Endothelial cell of umbilical vein (primary cell): ENCODE data around the gene GAS1. TPM values are rescaled to one million over a fixed set of nuclear protein-coding genes. Genes with fewer than 3 reads are reported as not detected.

Experiments used
- BruUV-seq: library from RNA; stranded (reverse); fragments of 400-500 nt; replicated peaks from 2 replicates; lab custom pipeline; 2021; lab: Mats Ljungman, UMichigan
- CTCF ChIA-PET: fragments of 300-600, 350-600 bp; sonication (Branson Sonifier 250); formaldehyde crosslinking; loops from one replicate; lab custom pipeline; 2021; ENCODE audit warnings: antibody characterized with exemption, inconsistent platforms; lab: Charles Lee
- POLR2A ChIA-PET: fragments of 300-600, 350-600 bp; sonication (Branson Sonifier 250); formaldehyde crosslinking; loops from one replicate; lab custom pipeline; 2021; ENCODE audit warnings: antibody characterized with exemption, inconsistent platforms; lab: Charles Lee
- DNase-seq: peaks from one replicate; pipeline ENCODE4 v3.0.0-alpha.2; 2011; ENCODE audit warnings: low read depth, low spot score
- FAIRE-seq: peaks from 2 replicates; lab custom pipeline; 2011; peaks lifted over from hg19 to GRCh38; lab: Jason Lieb, UNC
- H2AFZ ChIP-seq: 2 replicates; pipeline ENCODE4 v1.6.0; 2012; ENCODE audit warnings: low read depth, low read length, control low read depth, inconsistent platforms
- H3K27ac ChIP-seq: 2 replicates; pipeline ENCODE4 v1.5.1; 2011; ENCODE audit warnings: low read depth, mild to moderate bottlenecking, control low read depth, low read length, moderate library complexity; ENCODE audit not compliant: insufficient read depth
- H3K27me3 ChIP-seq, 2 experiments: 2 replicates each; pipeline versions ENCODE4 v1.6.0 to v1.6.1; 2011; ENCODE audit warnings: low read length in 2 of 2, mixed read lengths in 1 of 2; ENCODE audit not compliant: control insufficient read depth in 2 of 2, insufficient read depth in 2 of 2
- H3K36me3 ChIP-seq, 2 experiments: 2 replicates in 1 of 2; 3 replicates in 1 of 2; pipeline ENCODE4 v1.5.1; 2011; ENCODE audit warnings: low read length in 2 of 2, mild to moderate bottlenecking in 1 of 2, moderate library complexity in 1 of 2; ENCODE audit not compliant: control insufficient read depth in 2 of 2, insufficient read depth in 2 of 2; ENCODE audit errors: extremely low read depth in 1 of 2
- H3K4me1 ChIP-seq: 3 replicates; pipeline ENCODE4 v1.5.1; 2011; ENCODE audit warnings: mild to moderate bottlenecking, low read length; ENCODE audit not compliant: control insufficient read depth, insufficient read depth; ENCODE audit errors: extremely low read depth
- H3K4me2 ChIP-seq: 2 replicates; pipeline ENCODE4 v1.6.1; 2011; ENCODE audit warnings: low read length, control low read depth, mixed read lengths; ENCODE audit not compliant: insufficient read depth
- H3K4me3 ChIP-seq, 3 experiments: fragments of 200-600 bp in 1 of 3; sonication (generic), shearing (Covaris generic) in 1 of 3; replicated peaks in 1 of 3; 2 replicates each; pipeline ENCODE4 v1.5.1; 2011 to 2016; ENCODE audit warnings: control low read depth in 3 of 3, low read length in 3 of 3, mild to moderate bottlenecking in 2 of 3, inconsistent platforms in 1 of 3, low read depth in 1 of 3, moderate library complexity in 1 of 3; ENCODE audit not compliant: insufficient read depth in 1 of 3
- H3K79me2 ChIP-seq: 2 replicates; pipeline ENCODE4 v1.6.0; 2012; ENCODE audit warnings: low read length, inconsistent platforms; ENCODE audit not compliant: control insufficient read depth, insufficient read depth
- H3K9ac ChIP-seq: replicated peaks from 2 replicates; pipeline ENCODE3; 2011; ENCODE audit warnings: low read length, control low read depth; ENCODE audit not compliant: insufficient read depth; ENCODE audit errors: extremely low read depth
- H3K9me1 ChIP-seq: replicated peaks from 3 replicates; pipeline ENCODE4 v1.6.0; 2011; ENCODE audit warnings: mild to moderate bottlenecking, low read length; ENCODE audit not compliant: control insufficient read depth, insufficient read depth; ENCODE audit errors: extremely low read depth
- H3K9me3 ChIP-seq: replicated peaks from 2 replicates; pipeline ENCODE4 v1.5.1; 2012; ENCODE audit warnings: low read length, inconsistent platforms; ENCODE audit not compliant: control insufficient read depth, insufficient read depth
- H4K20me1 ChIP-seq: replicated peaks from 2 replicates; pipeline ENCODE3; 2011; ENCODE audit warnings: mild to moderate bottlenecking, low read length; ENCODE audit not compliant: control insufficient read depth, insufficient read depth; ENCODE audit errors: extremely low read depth
- EZH2 ChIP-seq: IDR thresholded peaks from 2 replicates; pipeline ENCODE4 v1.6.1; 2012; ENCODE audit warnings: borderline replicate concordance, low read depth, mild to moderate bottlenecking, moderate library complexity, low read length, inconsistent platforms; ENCODE audit not compliant: severe bottlenecking
- FOS ChIP-seq: IDR thresholded peaks from 2 replicates; pipeline ENCODE4 v1.6.1; 2011; ENCODE audit warnings: mild to moderate bottlenecking, low read length, moderate library complexity, borderline replicate concordance; ENCODE audit not compliant: insufficient read depth
- GATA2 ChIP-seq: IDR thresholded peaks from 2 replicates; pipeline ENCODE4 v1.7.0; 2011; ENCODE audit warnings: low read depth, mild to moderate bottlenecking, moderate library complexity, mixed read lengths, low read length; ENCODE audit not compliant: insufficient read length, insufficient read depth
- JUN ChIP-seq: IDR thresholded peaks from 2 replicates; pipeline ENCODE4 v1.6.1; 2011; ENCODE audit warnings: borderline replicate concordance, low read depth; ENCODE audit not compliant: insufficient read length, insufficient read depth
- MYC ChIP-seq: IDR thresholded peaks from one replicate; pipeline ENCODE4 v1.6.1; 2011; ENCODE audit warnings: mild to moderate bottlenecking, low read depth, low read length
- POLR2A ChIP-seq: IDR thresholded peaks from 2 replicates; pipeline ENCODE4 v1.6.1; 2012; ENCODE audit warnings: low read depth, mild to moderate bottlenecking, control low read depth, low read length
- POLR2AphosphoS5 ChIP-seq: IDR thresholded peaks from 2 replicates; pipeline ENCODE4 v1.6.1; 2012; ENCODE audit warnings: low read depth, mild to moderate bottlenecking, control low read depth, low read length, moderate library complexity; ENCODE audit not compliant: insufficient read depth
- dilution Hi-C: fragments of 300-500 bp; cut with MboI; formaldehyde crosslinking; loops from one replicate; pipeline ENCODE4 v1.15.0; 2019; ENCODE audit warnings: low sequenced_read_pairs; ENCODE audit not compliant: extremely low pct_ligation_motif_present
- intact Hi-C: fragments of 100-400 bp; cut with micrococcal nuclease; formaldehyde crosslinking; loops from one replicate; pipeline ENCODE4 v1.10.0; 2022
- polyA plus RNA-seq, 4 experiments: library from polyadenylated mRNA; depleted of rRNA in 3 of 4; stranded (reverse) in 3 of 4; unstranded in 1 of 4; fragments of >200 nt; gene quantifications; 2 replicates each; pipeline versions ENCODE4 v1.2.1 to v1.2.3, GENCODE V29; 2011 to 2012; ENCODE audit warnings: missing spikeins in 1 of 4
- total RNA-seq: library from RNA; stranded (reverse); gene quantifications from 2 replicates; pipeline ENCODE4 v1.2.3, GENCODE V29; 2021
- TF ChIP-seq, protein P1 (sequence below): IDR thresholded peaks from 2 replicates; pipeline ENCODE4 v1.6.1; 2011; ENCODE audit not compliant: insufficient read depth, insufficient read length
- TF ChIP-seq, protein P2 (sequence below), 2 donors: IDR thresholded peaks; 1 replicate in 1 of 2; 2 replicates in 1 of 2; pipeline ENCODE4 v1.5.1; 2011; ENCODE audit warnings: low read length in 2 of 2, mild to moderate bottlenecking in 2 of 2, moderate library complexity in 2 of 2, control low read depth in 1 of 2, inconsistent platforms in 1 of 2, low read depth in 1 of 2; ENCODE audit not compliant: insufficient read depth in 1 of 2; ENCODE audit errors: extremely low read depth in 1 of 2

Gene GAS1
- total and polyA plus RNA-seq, 2 donors (not counting 3 experiments of a cell fraction or from before 2014, with no cell fraction given) = 0.06 to 0.15 TPM

DNA sequence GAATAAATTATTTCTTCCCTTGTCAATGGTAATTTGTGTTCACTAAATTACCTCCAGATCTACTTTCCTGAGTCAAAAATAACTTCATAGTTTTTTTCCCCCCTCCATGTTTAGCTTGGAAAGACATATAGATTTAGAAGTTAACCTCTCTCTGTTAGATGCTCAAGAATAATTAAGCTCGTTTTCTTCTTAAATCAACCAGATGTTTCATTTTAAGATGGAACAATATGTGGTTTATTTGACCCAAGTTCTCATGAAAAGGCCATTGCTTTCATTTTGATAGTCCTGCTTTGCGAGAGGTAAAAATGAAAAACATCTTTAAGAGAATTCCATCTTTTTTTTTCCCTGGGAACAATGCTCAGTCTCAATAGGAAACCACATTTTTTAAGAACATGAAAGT lies 27.7 kb upstream of the GAS1 start:
- H3K4me3 ChIP-seq = no peak overlapping the region
- H3K4me2 ChIP-seq = no peak overlapping the region

DNA sequence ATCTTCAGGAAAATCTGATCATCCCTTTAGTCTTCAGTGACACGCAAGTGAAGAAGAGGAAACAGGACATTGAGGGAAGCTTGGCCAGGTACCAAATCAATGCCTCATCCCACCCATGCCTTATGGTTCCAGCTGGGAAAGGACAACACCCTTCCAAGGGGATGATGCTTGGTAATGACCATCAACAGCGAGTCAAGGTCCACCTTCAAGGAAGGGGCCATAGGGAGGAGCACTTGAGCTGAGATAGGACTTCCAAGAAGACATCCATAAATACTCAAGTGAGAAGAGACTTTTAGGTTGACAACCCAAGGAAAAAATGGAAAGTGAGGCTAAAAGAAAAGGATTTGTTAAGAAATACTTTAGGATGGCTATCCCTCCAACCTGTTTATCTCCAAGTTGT lies 27.1 kb upstream of the GAS1 start:
- Histone ChIP-seq H3K9me1 (no peaks in the 10 kb centered on the region), H3K4me3 (no peak overlapping the region), H3K9ac (no peak overlapping the region), H3K9me3 (no peaks in the 10 kb centered on the region), H4K20me1 (no peaks in the 10 kb centered on the region), H3K27ac (no peak overlapping the region), H3K4me2 (no peak overlapping the region), H3K36me3 (no peaks in the 10 kb centered on the region), H2AFZ (no peak overlapping the region), H3K79me2 (no peaks in the 10 kb centered on the region), H3K4me1 (no peaks in the 10 kb centered on the region), H3K27me3 (no peaks in the 10 kb centered on the region)
- POLR2A ChIA-PET = no interaction called here
- CTCF ChIA-PET = no interaction called here
- dilution Hi-C loops = no loop called here
- BruUV-seq = no TSS peak
- DNase-seq (no peak), FAIRE-seq (no peak)
- TF ChIP-seq FOS = no peak
- TF ChIP-seq, protein P1, sequence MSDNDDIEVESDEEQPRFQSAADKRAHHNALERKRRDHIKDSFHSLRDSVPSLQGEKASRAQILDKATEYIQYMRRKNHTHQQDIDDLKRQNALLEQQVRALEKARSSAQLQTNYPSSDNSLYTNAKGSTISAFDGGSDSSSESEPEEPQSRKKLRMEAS = no peak
- TF ChIP-seq EZH2 = no peak
- no peak for TF ChIP-seq POLR2AphosphoS5
- no peak for TF ChIP-seq MYC
- TF ChIP-seq, protein P2, sequence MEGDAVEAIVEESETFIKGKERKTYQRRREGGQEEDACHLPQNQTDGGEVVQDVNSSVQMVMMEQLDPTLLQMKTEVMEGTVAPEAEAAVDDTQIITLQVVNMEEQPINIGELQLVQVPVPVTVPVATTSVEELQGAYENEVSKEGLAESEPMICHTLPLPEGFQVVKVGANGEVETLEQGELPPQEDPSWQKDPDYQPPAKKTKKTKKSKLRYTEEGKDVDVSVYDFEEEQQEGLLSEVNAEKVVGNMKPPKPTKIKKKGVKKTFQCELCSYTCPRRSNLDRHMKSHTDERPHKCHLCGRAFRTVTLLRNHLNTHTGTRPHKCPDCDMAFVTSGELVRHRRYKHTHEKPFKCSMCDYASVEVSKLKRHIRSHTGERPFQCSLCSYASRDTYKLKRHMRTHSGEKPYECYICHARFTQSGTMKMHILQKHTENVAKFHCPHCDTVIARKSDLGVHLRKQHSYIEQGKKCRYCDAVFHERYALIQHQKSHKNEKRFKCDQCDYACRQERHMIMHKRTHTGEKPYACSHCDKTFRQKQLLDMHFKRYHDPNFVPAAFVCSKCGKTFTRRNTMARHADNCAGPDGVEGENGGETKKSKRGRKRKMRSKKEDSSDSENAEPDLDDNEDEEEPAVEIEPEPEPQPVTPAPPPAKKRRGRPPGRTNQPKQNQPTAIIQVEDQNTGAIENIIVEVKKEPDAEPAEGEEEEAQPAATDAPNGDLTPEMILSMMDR (IDR thresholded peaks at IDR 0.05; ENCODE audit: extremely low read depth in 1 of 2, insufficient read depth in 1 of 2, low read depth in 1 of 2, low read length in 2 of 2) = no peak
- TF ChIP-seq JUN = no peak
- no peak for TF ChIP-seq GATA2
- no peak for TF ChIP-seq POLR2A
- intact Hi-C loops = no loop called here

More for the DNA sequence above, 27.7 kb upstream of the GAS1 start:
- H3K79me2 ChIP-seq = no peaks in the 10 kb centered on the region
- BruUV-seq = no TSS peak
- no peak overlapping the region for H2AFZ ChIP-seq
- H3K27ac ChIP-seq = no peak overlapping the region
- TF ChIP-seq EZH2 (no peak), POLR2A (no peak), POLR2AphosphoS5 (no peak), JUN (no peak)
- TF ChIP-seq, protein P1 = no peak
- DNase-seq (no peak), FAIRE-seq (no peak)
- CTCF ChIA-PET = no interaction called here
- H3K27me3 ChIP-seq = no peaks in the 10 kb centered on the region
- no peaks in the 10 kb centered on the region for H4K20me1 ChIP-seq
- H3K36me3 ChIP-seq = no peaks in the 10 kb centered on the region
- no peak overlapping the region for H3K9ac ChIP-seq
- intact Hi-C loops (no loop called here), dilution Hi-C loops (no loop called here)
- POLR2A ChIA-PET = no interaction called here
- no peaks in the 10 kb centered on the region for H3K9me1 ChIP-seq
- H3K9me3 ChIP-seq = no peaks in the 10 kb centered on the region
- H3K4me1 ChIP-seq = no peaks in the 10 kb centered on the region
